HepG2 (cell line): Measurements from ENCODE around the gene TCTN2. TPM values are rescaled to one million over a fixed set of nuclear protein-coding genes. Genes with fewer than 3 reads are reported as not detected.

Source experiments
- ARID4A ChIP-seq: sonication (generic); formaldehyde crosslinking; IDR thresholded peaks from 2 replicates; pipeline ENCODE4 v1.5.0; 2020; ENCODE audit warnings: mild to moderate bottlenecking, missing genetic modification reagents, borderline replicate concordance
- ATM ChIP-seq: fragments of 450-650 bp; IDR thresholded peaks from 2 replicates; pipeline ENCODE4 v1.7.1; 2017; ENCODE audit warnings: mild to moderate bottlenecking, borderline replicate concordance
- MBNL3 ChIP-seq: fragments of 250-450 bp; sonication (Bioruptor Pico); conservative IDR thresholded peaks from 2 replicates; pipeline ENCODE4 v1.8.0; 2022; ENCODE audit warnings: mild to moderate bottlenecking, inconsistent platforms
- NR2F6 ChIP-seq, 2 experiments: IDR thresholded peaks; 2 replicates each; pipeline ENCODE4 v1.6.1; 2016; ENCODE audit warnings: antibody characterized with exemption in 1 of 2, mild to moderate bottlenecking in 1 of 2
- ZBTB4 ChIP-seq: sonication (generic); formaldehyde crosslinking; IDR thresholded peaks from 2 replicates; pipeline ENCODE4 v1.4.0; 2020; ENCODE audit warnings: missing genetic modification reagents, mild to moderate bottlenecking, borderline replicate concordance
- ZGPAT ChIP-seq: IDR thresholded peaks from 2 replicates; pipeline ENCODE4 v1.6.1; 2016; ENCODE audit warnings: mild to moderate bottlenecking
- ZNF343 ChIP-seq: sonication (generic); formaldehyde crosslinking; IDR thresholded peaks from 2 replicates; pipeline ENCODE4 v1.4.0; 2020; ENCODE audit warnings: mild to moderate bottlenecking, missing genetic modification reagents
- polyA plus RNA-seq, 8 experiments: library from polyadenylated mRNA; depleted of rRNA in 3 of 8; stranded (reverse) in 7 of 8; unstranded in 1 of 8; fragments of >200 nt; fragmentation: Illumina TruSeq in 4 of 8; extraction: Trizol in 4 of 8; gene quantifications; 2 replicates each; pipeline versions ENCODE4 v1.2.1 to v1.2.3, GENCODE V29; 2011 to 2016; ENCODE audit warnings: low read depth in 4 of 8, missing spikeins in 1 of 8, mixed read lengths in 1 of 8; ENCODE audit not compliant: insufficient read depth in 1 of 8
- total RNA-seq, 5 experiments: library from RNA; depleted of rRNA; stranded (reverse); fragments of >200 nt; fragmentation: Illumina TruSeq; extraction: Trizol; gene quantifications; 2 replicates each; pipeline ENCODE4 v1.2.3, GENCODE V29; 2016; ENCODE audit warnings: low read depth in 1 of 5

Gene TCTN2
- total and polyA plus RNA-seq, 2 of the 13 experiments (the other 11 are each of a cell fraction or from before 2014, with no cell fraction given): 5.0 to 8.1 TPM

DNA sequence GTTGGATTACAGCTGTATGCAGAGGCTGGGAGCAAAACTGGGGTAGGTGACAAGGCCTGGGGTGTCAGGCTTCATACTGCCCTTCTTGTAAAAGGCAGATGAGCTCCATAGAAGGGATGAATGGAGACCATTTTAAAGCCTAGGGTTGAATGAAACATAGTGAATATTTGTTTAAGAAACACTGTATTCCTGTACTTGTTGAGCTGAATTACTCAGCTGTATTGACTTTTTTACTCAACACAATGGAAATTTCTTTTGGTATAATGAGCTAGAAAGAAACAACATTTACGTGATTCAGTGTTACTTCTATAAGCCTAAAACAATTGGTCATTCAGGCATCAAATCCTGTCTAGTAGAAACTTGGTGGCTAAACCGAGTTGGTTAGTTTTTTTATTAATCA is 55.3 kb downstream of the TCTN2 start (continued):
- TF ChIP-seq ARID4A: no peak
- no peak for TF ChIP-seq ZGPAT (CRISPR knock-in tag)
- TF ChIP-seq NR2F6 (IDR thresholded peaks at IDR 0.05): no peak
- TF ChIP-seq NR2F6 (CRISPR knock-in tag; IDR thresholded peaks at IDR 0.05): no peak
- no peak for TF ChIP-seq ATM
- TF ChIP-seq ZBTB4: no peak
- no peak for TF ChIP-seq ZNF343 (CRISPR knock-in tag)
- TF ChIP-seq MBNL3 (CRISPR knock-in tag): no peak
